T-helper 1 cell treated with Interleukin-12 subunit alpha and Interleukin-12 subunit beta and Interleukin-4 antibody, amounts not matched to agents 30 ng/mL and 1 ng/mL, for 36 hours (primary cell): ENCODE data around the gene TPI1. TPM values are rescaled to one million over a fixed set of nuclear protein-coding genes. Genes with fewer than 3 reads are reported as not detected.
"Not testable (repeated sequence)": the region's sequence is repeated elsewhere in the genome, so short reads cannot be mapped to it uniquely, and the experiment has no call there.

ENCODE experiments used
- intact Hi-C: fragments of 100-400 bp; cut with micrococcal nuclease; formaldehyde crosslinking; loops from one replicate; pipeline ENCODE4 v1.15.1; 2024
- total RNA-seq: library from RNA; stranded (reverse); gene quantifications from 2 replicates; pipeline ENCODE4 v1.2.3, GENCODE V29; 2022

TPI1 gene
- total RNA-seq, 1 donor from 2014 or later: 913 TPM

DNA sequence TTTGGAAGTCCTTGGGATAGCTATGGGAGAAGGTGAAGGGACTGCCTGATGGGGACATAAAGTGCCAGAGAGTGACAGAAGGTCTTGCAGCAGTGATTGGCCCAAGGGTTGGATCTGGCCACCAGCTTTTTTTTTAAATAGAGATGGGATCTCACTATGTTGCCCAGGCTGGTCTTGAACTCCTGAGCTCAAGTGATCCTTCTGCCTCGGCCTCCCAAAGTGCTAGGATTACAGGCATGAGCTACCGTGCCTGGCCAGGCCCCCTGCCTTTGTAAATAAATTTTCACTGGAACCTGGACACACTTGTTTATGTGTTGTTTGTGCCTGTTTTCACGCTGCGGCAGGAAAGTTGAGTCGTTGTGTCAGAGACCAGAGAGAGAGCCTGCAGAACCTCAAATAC is 2.0 kb upstream of the TPI1 start:
- intact Hi-C loops: not testable (repeated sequence)

DNA sequence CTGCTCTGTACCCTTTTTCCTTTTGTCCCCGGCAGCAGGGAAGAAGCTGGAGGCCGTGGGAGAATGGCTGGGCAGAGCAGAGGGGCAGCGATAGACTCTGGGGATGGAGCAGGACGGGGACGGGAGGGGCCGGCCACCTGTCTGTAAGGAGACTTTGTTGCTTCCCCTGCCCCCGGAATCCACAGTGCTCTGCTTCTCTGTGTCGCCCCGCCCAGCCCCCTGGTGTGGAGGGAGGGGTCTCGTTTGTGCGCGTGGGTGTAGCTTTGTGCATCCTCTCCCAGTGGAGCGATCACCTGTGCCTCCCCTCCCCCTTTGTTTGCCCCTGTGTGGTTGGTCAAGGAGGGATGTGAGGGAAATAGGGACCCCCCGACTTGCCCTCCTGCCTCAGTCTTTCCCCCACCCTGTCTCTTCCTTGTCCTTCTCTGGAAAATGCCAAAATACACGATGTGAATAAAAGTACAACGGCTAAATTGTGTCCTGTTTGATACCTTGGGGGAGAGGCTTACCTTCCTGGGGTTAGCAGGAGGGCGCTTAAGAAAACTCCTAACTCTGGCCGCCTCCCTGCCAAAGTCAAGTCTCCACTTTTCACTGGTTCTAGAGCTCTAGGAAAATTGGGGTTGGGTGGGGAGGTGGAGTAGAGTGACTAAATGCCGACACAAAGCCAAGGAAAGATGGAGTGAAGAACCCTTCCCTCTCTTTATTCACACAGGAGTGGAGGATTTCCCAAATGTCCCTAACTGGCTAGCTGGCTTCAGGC is 990 bp upstream of the TPI1 start:
- intact Hi-C loops: no loop called here

DNA sequence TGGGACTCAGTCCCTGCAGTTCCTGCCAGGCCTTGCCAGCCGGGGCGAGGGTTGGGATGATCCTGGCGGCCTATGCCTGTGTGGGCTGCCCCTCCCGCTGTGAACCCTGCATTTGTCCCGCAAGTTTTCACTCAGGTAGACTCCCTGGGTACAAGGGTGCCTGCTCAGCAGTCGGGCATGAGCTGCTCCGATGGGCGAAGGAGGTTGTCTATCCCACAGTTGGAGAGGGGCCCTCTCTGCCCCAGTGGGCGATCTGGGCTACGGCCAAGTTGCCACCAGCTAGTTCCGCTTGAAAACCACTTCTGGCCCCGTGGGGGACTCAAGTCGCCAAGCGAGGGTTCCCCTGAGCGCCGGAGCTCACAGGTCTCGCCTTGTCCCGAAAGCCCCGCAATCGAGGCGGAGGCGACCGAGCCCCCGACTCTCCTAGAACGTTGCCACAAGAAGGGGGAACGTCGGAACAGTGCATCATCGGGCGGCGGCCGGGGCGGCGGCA is 365 bp upstream of the TPI1 start:
- intact Hi-C loops: loop anchor here (1.0 kb wide), 2 partner anchors 15 to 114 kb away; partner anchors contain the start of genes MLF2 and USP5

DNA sequence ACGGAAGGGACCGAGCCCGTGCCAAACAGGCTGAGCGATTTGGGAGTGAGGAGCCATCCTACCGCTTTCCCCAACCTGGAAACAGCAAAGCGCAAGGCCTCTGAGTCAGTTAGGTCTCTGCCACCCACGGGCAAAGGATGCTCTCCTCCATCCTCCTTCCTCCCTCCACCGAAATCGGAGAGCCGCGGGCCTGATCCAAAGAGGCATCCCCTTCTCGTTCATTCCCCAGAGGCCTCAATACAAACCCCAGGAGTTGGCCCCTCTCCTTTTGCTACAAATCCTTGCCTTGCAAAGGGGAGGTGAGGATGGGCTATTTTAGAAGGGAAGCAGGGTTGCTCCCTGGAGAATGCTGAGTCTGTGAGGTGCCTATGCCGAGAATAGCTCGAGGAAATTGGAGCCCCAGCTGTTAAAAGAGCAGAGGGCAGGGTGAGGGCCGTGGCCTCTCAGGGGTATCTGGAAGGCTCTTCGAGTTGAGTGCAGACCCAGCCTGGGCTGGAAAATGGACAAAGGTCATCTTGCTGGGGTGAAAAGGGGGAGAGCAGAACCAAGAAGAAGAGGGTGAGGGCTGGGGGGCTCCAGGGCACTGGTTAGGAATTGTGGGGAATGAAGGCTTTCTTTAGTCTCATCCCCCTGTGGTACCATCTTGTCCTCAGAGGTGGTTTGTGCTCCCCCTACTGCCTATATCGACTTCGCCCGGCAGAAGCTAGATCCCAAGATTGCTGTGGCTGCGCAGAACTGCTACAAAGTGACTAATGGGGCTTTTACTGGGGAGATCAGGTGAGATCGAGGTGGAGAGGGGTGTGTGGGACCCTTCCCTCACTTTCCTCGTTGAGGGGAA is 1.1 kb downstream of the TPI1 start:
- intact Hi-C loops: loop anchor here (1.0 kb wide), 8 partner anchors 23 to 320 kb away; partner anchors contain the start of genes C12orf57, C1R and LRRC23

DNA sequence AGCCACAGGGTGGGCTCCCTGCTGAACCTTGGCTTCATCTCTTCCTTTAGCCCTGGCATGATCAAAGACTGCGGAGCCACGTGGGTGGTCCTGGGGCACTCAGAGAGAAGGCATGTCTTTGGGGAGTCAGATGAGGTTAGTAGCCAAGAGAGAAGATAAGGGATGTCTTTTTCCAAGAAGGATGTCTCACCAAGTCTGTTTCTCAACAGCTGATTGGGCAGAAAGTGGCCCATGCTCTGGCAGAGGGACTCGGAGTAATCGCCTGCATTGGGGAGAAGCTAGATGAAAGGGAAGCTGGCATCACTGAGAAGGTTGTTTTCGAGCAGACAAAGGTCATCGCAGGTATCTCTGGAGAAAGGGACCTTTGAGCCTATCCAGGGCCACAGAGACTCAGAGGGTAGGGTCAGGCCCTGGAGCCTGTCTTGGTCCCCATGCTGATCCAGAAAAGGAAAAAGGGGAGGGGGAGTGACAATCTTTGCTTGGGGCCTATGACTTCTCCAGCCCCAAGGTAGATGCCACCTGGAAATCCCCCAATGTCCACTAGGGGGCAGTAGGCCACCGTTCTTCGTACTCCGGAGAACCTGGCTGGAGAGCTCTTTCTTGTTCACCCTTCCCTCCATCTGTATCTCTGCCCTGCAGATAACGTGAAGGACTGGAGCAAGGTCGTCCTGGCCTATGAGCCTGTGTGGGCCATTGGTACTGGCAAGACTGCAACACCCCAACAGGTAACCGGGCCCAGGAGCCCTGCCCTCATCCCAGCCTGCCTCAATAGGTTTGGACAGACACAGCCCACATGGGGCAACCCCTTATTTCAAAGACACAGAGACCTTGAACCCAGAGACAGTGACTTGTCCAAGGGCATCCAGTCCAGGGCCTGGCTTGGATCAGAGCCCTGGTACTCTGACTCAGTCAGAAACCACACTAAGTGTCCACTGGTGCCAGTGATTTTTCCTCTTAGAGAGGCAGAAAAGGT is 2.0 kb downstream of the TPI1 start:
- intact Hi-C loops: loop anchor here (1.0 to 5.0 kb wide), 9 partner anchors 22 to 1163 kb away; partner anchors contain the start of genes C12orf57, C1R, FOXJ2 and LRRC23

DNA sequence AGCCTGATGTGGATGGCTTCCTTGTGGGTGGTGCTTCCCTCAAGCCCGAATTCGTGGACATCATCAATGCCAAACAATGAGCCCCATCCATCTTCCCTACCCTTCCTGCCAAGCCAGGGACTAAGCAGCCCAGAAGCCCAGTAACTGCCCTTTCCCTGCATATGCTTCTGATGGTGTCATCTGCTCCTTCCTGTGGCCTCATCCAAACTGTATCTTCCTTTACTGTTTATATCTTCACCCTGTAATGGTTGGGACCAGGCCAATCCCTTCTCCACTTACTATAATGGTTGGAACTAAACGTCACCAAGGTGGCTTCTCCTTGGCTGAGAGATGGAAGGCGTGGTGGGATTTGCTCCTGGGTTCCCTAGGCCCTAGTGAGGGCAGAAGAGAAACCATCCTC is 3.0 kb downstream of the TPI1 start:
- intact Hi-C loops: loop anchor here (5.0 kb wide), 1 partner anchor 1162 kb away; the partner anchor contains the start of gene FOXJ2

DNA sequence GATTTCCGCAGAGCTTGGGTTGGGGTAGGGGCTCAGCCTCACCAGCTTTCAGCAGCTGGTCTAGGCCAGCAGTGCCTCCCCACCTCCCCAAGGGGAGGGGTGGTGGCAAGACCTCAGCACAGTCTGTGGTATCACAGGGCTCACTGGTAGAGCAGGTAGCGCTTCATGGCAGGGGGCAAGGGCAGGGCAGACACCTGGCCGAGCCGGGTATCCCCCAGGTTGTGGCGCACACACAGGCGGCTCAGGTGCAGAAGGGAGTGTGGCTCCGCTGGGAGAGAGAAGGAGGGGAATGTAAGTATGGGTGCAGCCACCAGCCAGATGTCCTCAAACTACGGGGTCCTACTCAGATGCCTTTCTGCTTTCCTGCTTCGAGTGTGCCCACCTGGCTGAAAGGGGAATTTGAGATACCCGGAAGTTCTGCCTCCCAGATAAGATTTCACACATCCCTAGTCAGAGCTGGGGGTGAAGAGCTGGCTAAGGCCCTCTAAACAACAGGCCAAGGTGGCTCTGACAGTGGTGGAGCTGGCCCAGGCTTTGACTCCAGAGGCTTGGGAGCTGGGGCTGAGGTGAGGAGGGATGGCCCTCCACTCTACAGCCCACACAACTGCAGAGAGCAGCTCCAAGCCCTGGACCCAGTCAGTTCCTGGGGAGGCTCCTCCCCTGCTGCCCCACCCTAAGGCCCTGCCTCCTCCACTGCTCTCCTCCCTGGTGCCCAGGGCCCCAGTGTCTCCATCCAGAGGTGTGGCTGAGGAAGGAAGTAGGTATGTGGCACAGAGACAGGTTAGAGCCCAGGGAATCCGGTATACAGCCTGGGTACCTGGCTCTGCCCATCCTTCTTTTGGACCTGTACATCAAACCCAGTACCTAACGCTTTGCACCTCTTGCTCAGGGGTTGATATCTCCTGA is 4.0 kb downstream of the TPI1 start:
- intact Hi-C loops: loop anchor here (5.0 kb wide), 1 partner anchor 1161 kb away; the partner anchor contains the start of gene FOXJ2

DNA sequence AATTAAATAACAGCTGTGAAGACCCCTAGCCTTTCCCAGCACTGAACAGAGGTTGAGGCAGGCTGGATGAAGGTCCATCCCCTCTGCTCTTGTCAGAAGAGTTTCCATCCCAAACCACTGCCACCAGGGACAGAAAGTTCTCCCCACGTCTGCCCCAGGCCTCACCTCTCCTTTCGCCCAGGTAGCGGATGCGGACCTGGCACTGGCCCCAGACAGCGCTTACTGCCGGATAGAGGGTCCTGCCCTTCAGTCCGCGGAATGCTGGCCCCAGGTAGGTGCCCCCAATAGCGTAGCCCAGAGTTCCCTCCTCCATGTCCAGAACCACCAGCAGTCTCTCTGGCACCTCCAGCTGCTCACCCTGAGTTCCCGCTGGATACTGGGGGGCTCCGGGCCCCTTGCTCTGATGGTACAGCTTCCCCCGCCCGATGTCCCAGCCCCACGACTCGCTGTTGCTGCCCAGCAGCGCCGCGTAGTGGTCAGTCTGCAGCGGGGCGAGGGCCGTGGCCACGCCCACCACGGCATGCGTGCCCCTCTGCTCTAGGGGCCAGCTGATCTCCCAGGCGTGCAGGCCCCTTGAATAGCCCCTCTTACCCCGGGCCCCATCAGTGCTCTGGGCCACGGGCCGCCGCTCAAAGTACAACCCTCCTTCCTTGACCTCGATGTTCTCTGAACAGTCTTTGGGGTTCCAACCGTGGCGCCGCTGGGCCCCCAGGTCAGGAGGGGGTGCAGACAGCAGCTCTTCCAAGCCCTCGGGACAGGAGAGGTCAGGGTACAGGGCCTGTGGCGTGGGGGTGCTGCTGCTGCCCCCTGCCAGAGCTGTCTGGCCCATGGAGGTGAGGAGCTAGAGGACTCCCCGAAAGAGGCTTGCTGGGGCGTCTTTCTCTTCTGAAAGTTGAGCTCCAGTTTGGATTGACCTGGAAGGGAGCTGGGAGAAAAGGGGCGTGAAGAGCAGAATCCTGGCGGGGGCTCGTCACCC is 5.0 kb downstream of the TPI1 start:
- intact Hi-C loops: loop anchor here (1.0 to 5.0 kb wide), 14 partner anchors 19 to 1370 kb away; partner anchors contain the start of genes CHD4, EMG1, ENO2 and FOXJ2

DNA sequence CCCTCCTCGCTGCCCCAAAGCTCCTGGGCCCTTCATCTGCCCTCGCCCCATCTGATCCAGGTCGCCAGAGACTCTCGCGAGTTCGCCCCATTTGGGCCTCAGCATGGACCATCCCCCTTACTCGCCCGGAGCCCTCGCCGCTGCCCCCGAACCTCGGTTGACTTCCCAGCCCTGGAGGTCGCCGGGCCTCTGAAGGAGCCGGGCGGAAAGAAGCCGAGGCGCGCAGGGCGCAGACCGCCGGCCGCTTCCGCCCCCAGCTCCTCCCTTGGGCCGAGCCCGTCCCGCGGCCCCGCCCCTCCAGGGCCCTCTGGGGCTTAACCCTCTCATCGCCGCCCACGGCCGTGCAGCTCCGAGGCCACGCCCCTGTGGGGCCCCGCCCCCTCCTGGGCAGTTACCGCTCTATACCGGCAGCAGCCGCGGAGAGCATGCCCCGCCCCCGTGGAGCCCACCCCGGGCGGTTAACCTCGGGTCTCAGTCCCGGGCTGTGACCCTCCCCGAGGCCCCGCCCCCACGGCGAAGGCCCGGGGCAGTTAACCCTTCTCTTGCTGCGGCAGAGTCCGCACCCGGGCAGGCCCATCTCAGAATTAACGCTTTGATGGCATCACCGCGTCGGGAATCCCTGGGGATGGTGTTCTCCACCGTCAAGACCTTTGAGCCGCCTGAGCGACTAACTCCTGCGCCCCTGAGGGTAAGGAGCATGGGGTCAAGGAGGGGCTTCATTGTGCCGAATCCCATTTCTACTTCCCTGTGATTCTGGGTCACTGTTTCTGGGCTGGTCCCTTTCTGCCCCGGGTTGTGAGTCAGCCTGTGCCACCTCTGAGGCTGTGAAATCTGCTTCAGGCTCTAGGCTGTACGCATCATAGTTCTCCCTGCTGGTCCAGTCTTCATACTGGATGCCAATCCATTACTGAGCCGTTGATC is 6.0 kb downstream of the TPI1 start, which contains the start of gene SPSB2:
TSS of gene SPSB2 (minus strand) at position 210 of the 921 bp plus-strand sequence. CDS start 402 bp downstream, outside the sequence.
- intact Hi-C loops: loop anchor here (1.0 to 5.0 kb wide), 13 partner anchors 18 to 1369 kb away; partner anchors contain the start of genes CHD4, EMG1, ENO2 and FOXJ2

DNA sequence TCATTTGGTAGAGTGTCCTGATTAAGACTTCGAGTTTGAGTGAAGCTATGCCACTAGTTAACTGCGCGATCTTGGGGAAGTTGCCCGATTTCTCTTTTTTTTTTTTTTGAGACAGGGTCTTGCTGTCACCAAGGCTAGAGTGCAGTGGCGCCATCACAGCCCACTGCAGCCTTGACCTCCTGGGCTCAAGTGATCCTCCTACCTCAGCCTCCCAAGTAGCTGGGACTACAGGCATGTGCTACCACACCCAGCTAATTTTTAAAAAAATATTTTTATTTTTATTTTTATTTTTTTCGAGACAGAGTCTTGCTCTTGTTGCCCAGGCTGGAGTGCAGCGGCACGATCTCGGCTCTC is 6.7 kb downstream of the TPI1 start:
- intact Hi-C loops: loop anchor here (5.0 kb wide), 1 partner anchor 1158 kb away; the partner anchor contains the start of gene FOXJ2

DNA sequence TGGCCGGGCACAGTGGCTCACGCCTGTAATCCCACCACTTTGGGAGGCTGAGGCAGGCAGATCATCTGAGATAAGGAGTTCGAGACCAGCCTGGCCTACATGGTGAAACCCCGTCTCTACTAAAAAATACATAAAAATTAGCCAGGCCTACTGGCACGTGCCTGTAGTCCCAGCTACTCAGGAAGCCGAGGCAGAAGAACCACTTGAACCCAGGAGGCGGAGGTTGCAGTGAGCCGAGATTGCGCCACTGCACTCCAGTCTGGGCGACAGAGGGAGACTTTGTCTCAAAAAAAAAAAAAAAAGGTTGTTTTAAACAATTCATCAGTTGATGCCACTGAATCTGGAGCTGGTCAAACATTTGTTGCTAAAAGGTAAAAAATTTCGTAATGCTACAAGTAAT is 12.5 kb downstream of the TPI1 start:
- intact Hi-C loops: not testable (repeated sequence)

DNA sequence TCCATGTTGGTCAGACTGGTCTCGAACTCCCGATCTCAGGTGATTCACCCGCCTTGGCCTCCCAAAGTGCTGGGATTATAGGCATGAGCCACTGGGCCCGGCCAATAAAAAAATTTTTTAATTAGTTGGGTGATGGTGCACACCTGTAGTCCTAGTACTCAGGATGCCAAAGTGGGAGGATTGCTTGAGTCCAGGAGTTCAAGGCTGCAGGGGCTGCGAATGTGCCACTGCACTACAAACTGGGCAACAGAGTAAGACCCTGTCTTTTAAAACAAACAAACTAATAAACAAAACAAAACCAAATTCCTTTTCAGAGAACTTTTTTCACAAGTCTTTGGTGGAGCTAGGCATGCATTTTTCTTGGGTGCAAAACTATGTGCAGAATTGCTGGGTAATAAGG is 15.9 kb downstream of the TPI1 start:
- intact Hi-C loops: no loop called here

DNA sequence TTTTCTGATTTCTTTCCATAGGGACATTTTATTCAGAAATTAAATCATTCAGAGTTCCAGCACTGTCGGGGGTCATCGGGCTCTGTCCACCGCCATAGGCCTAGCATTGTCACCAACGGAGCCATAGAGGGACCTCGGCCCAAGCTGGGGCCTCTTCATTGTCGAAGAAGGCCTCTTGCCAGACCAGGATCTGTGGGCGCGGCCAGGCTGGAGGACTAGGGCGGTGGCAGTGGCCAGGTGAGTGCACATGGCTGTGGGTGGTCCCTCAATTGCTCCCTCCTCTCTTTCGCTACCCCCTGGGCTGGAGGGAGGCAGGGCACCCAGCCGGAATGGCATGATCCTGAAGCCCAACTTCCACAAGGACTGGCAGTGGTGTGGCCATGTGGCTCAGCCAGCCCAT is 16.4 kb downstream of the TPI1 start:
- intact Hi-C loops: no loop called here

DNA sequence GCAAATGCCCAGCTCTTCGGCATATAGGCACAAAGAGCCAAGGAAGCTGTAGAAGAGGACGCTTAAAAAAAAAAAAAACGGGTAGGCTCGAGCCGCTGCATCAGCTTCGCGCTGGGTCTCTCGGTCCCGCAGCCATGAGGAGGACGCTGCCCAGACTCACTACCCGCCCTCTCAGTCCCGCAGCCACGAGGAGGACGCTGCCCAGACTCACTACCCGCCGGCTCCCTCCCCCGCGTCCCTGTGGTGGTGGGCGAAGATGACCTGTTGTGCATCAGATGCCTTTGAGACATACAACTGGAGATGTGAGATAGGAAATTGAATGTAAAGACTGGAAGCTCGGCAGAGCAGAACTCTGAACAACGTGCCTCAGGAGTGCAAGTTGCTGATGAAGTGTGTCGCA is 17.2 kb downstream of the TPI1 start:
- intact Hi-C loops: no loop called here

DNA sequence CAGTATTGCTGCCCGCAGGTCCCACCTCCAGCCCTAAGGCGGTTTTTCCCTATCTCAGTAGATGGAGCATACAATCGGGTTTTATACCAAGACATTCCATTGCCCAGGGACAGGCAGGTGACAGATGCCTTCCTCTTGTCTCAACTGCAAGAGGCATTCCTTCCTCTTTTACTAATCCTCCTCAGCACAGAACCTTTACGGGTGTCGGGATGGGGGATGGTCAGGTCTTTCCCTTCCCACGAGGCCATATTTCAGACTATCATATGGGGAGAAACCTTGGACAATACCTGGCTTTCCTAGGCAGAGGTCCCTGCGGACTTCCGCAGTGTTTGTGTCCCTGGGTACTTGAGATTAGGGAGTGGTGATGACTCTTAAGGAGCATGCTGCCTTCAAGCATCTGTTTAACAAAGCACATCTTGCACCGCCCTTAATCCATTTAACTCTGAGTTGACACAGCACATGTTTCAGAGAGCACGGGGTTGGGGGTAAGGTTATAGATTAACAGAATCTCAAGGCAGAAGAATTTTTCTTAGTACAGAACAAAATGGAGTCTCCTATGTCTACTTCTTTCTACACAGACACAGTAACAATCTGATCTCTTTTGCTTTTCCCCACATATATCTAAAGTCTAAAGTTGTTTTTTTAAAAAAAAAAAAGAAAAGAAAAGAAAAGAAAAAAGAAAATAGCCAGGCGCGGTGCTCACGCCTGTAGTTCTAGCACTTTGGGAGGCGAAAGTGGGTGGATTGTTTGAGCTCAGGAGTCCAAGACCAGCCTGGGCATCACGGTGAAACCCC is 19.1 kb downstream of the TPI1 start:
- intact Hi-C loops: not testable (repeated sequence)

DNA sequence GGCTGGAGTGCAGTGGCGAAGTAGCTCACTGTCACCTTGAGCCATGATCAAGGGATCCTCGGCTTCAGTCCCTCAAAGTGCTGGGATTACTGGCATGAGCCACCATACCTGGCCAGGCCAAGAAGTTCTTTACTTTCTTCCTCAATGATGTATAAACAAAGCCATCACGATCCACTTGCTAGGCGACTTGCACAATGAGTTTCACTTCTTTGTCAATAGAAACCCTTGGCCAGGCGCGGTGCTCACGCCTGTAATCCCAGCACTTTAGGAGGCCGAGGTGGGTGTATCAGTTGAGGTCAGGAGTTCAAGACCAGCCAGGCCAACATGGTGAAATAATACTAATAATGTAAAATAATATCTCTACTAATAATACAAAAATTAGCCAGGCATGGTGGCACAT is 20.1 kb downstream of the TPI1 start:
- intact Hi-C loops: no loop called here
